K562 treated with DMSO at 1 percent for 4 hours (cell line): ENCODE data around the gene SCYGR2. TPM values are rescaled to one million over a fixed set of nuclear protein-coding genes. Genes with fewer than 3 reads are reported as not detected.

ENCODE experiments used
- total RNA-seq: library from RNA; unstranded; fragments of 300-600 nt; gene quantifications from 2 replicates; pipeline ENCODE4 v1.2.3, GENCODE V29; 2022; ENCODE audit not compliant: insufficient read depth

The SCYGR2 gene
- not detected in 2 replicates for total RNA-seq

GRCh38 chr2:227598835-227599503 lies at the start of gene SCYGR2:
Gene SCYGR2, plus strand, starts transcription at chr2:227598893. Its CDS starts 0 bp downstream, at chr2:227598893.

GRCh38 chr2:227614740-227615139 lies 16.0 kb downstream of the SCYGR2 start, which contains the start of gene SCYGR3:
Gene SCYGR3, minus strand, starts transcription at chr2:227614840. Its CDS starts 0 bp downstream, at chr2:227614840.

GRCh38 chr2:227617316-227618230 lies 18.9 kb downstream of the SCYGR2 start, which contains the start of gene SCYGR4:
Gene SCYGR4, plus strand, starts transcription at chr2:227617498. Its CDS starts 0 bp downstream, at chr2:227617498.

Other genes with a start within 250 kb of the SCYGR2 start
- gene TM4SF20, start 219.6 kb upstream of the SCYGR2 start, total RNA-seq = not detected in 2 replicates
- not detected in 2 replicates for gene SCYGR1, start 210.9 kb upstream of the SCYGR2 start, total RNA-seq
- gene AGFG1, start 126.7 kb upstream of the SCYGR2 start, total RNA-seq = 19.6 and 24.8 TPM in 2 replicates
- gene SCYGR3, start 15.9 kb downstream of the SCYGR2 start, total RNA-seq = not detected in 2 replicates
- gene SCYGR4, start 18.6 kb downstream of the SCYGR2 start, total RNA-seq = not detected in 2 replicates
- not detected in 2 replicates for gene SCYGR5, start 67.9 kb downstream of the SCYGR2 start, total RNA-seq
- gene SLC19A3, start 119.1 kb downstream of the SCYGR2 start, total RNA-seq = not detected in 2 replicates
- not detected in 2 replicates for gene SCYGR6, start 125.9 kb downstream of the SCYGR2 start, total RNA-seq
- gene SCYGR7, start 129.4 kb downstream of the SCYGR2 start, total RNA-seq = not detected in 2 replicates
- not detected in 2 replicates for gene SCYGR8, start 147.0 kb downstream of the SCYGR2 start, total RNA-seq
- not detected in 2 replicates for gene CCL20, start 214.9 kb downstream of the SCYGR2 start, total RNA-seq